H1 (cell line): ENCODE results near the gene PPFIBP2. TPM values are rescaled to one million over a fixed set of nuclear protein-coding genes. Genes with fewer than 3 reads are reported as not detected.

Experiments
- CTCF ChIA-PET: fragments of 300-600 bp; sonication (Branson Sonifier 250); formaldehyde crosslinking; loops from one replicate; lab custom pipeline; 2021; ENCODE audit not compliant: partially characterized antibody; lab: Charles Lee
- POLR2A ChIA-PET: fragments of 300-600 bp; sonication (Branson Sonifier 250); formaldehyde crosslinking; loops from one replicate; lab custom pipeline; 2021; ENCODE audit warnings: inconsistent platforms; ENCODE audit not compliant: partially characterized antibody; lab: Charles Lee
- DNase-seq, 2 experiments: peaks; one replicate each; pipeline versions ENCODE4 v3.0.0 to v3.0.0-alpha.2; 2010 to 2022; ENCODE audit warnings: low spot score in 2 of 2, low read depth in 1 of 2, mixed read lengths in 1 of 2
- FAIRE-seq: peaks from 2 replicates; lab custom pipeline; 2011; peaks lifted over from hg19 to GRCh38; lab: Jason Lieb, UNC
- H2AFZ ChIP-seq: 2 replicates; pipeline ENCODE4 v1.8.1; 2012; ENCODE audit warnings: low read length, inconsistent platforms
- H2AK5ac ChIP-seq: 2 replicates; pipeline ENCODE4 v1.6.1; 2013; ENCODE audit warnings: low read depth, low read length
- H2BK120ac ChIP-seq: replicated peaks from 2 replicates; pipeline ENCODE3; 2013; ENCODE audit warnings: low read depth, low read length, inconsistent platforms
- H2BK12ac ChIP-seq: 2 replicates; pipeline ENCODE4 v1.6.1; 2013; ENCODE audit warnings: low read depth, low read length
- H2BK15ac ChIP-seq: 2 replicates; pipeline ENCODE4 v1.6.1; 2013; ENCODE audit warnings: low read length
- H2BK20ac ChIP-seq: 2 replicates; pipeline ENCODE4 v1.6.1; 2013; ENCODE audit warnings: low read length
- H2BK5ac ChIP-seq: 2 replicates; pipeline ENCODE4 v1.6.1; 2013; ENCODE audit warnings: low read depth, low read length
- H3K14ac ChIP-seq: 2 replicates; pipeline ENCODE4 v1.6.1; 2013; ENCODE audit warnings: inconsistent platforms; ENCODE audit not compliant: insufficient read length
- H3K18ac ChIP-seq: 2 replicates; pipeline ENCODE4 v1.6.1; 2013; ENCODE audit warnings: low read length; ENCODE audit errors: extremely low read depth
- H3K23ac ChIP-seq: 2 replicates; pipeline ENCODE4 v1.6.1; 2013; ENCODE audit warnings: inconsistent platforms; ENCODE audit not compliant: insufficient read length
- H3K23me2 ChIP-seq: 2 replicates; pipeline ENCODE4 v1.6.1; 2013; ENCODE audit warnings: low read depth, low read length
- H3K27ac ChIP-seq: 2 replicates; pipeline ENCODE4 v1.6.1; 2011; ENCODE audit warnings: low read depth, low read length, inconsistent platforms
- H3K27me3 ChIP-seq, 4 experiments: replicated peaks in 1 of 4; 1 replicate in 1 of 4; 2 replicates in 3 of 4; pipeline versions ENCODE4 v1.6.1 to v1.8.1; 2011 to 2013; ENCODE audit warnings: low read length in 3 of 4, mild to moderate bottlenecking in 3 of 4, inconsistent platforms in 2 of 4, mixed read lengths in 2 of 4, moderate library complexity in 1 of 4; ENCODE audit not compliant: control insufficient read depth in 3 of 4, insufficient read depth in 3 of 4; ENCODE audit errors: extremely low read depth in 1 of 4
- H3K36me3 ChIP-seq, 4 experiments: 2 replicates each; pipeline versions ENCODE4 v1.6.1 to v1.8.1; 2011 to 2013; ENCODE audit warnings: mild to moderate bottlenecking in 4 of 4, low read length in 3 of 4, moderate library complexity in 2 of 4, control low read depth in 1 of 4, inconsistent platforms in 1 of 4; ENCODE audit not compliant: insufficient read depth in 4 of 4, control insufficient read depth in 2 of 4
- H3K4ac ChIP-seq: replicated peaks from 2 replicates; pipeline ENCODE3; 2013; ENCODE audit warnings: low read length, low read depth, mixed read lengths, inconsistent platforms; ENCODE audit not compliant: insufficient read length
- H3K4me1 ChIP-seq, 4 experiments: replicated peaks in 1 of 4; 1 replicate in 1 of 4; 2 replicates in 3 of 4; pipeline versions ENCODE4 v1.6.1 to v1.8.1; 2011 to 2013; ENCODE audit warnings: low read length in 3 of 4, inconsistent platforms in 2 of 4, mixed read lengths in 1 of 4; ENCODE audit not compliant: insufficient read depth in 4 of 4, control insufficient read depth in 3 of 4
- H3K4me2 ChIP-seq, 2 experiments: 2 replicates each; pipeline versions ENCODE4 v1.6.1 to v1.8.1; 2011 to 2013; ENCODE audit warnings: low read depth in 2 of 2, low read length in 2 of 2, control low read depth in 1 of 2, inconsistent platforms in 1 of 2, mild to moderate bottlenecking in 1 of 2; ENCODE audit not compliant: insufficient read depth in 1 of 2
- H3K4me3 ChIP-seq, 4 experiments: fragments of 200-600, 300-600 bp in 1 of 4; sonication (generic), shearing (Covaris generic), sonication (Bioruptor Twin) in 1 of 4; 2 replicates each; pipeline versions ENCODE4 v1.5.1 to v1.8.1; 2011 to 2016; ENCODE audit warnings: low read length in 4 of 4, low read depth in 3 of 4, control low read depth in 2 of 4, inconsistent platforms in 2 of 4, mild to moderate bottlenecking in 2 of 4, mixed read lengths in 1 of 4, moderate library complexity in 1 of 4; ENCODE audit not compliant: insufficient read depth in 2 of 4; ENCODE audit errors: extremely low read depth in 1 of 4
- H3K56ac ChIP-seq: replicated peaks from 2 replicates; pipeline ENCODE3; 2013; ENCODE audit warnings: low read depth, mild to moderate bottlenecking, mixed read lengths, low read length, inconsistent platforms; ENCODE audit not compliant: insufficient read length
- H3K79me1 ChIP-seq: 2 replicates; pipeline ENCODE4 v1.6.1; 2013; ENCODE audit warnings: low read depth, low read length, control low read depth
- H3K79me2 ChIP-seq, 2 experiments: 2 replicates each; pipeline versions ENCODE4 v1.6.1 to v1.8.1; 2012 to 2013; ENCODE audit warnings: low read length in 2 of 2, mild to moderate bottlenecking in 2 of 2, inconsistent platforms in 1 of 2; ENCODE audit not compliant: insufficient read depth in 2 of 2, control insufficient read depth in 1 of 2
- H3K9ac ChIP-seq, 4 experiments: replicated peaks in 1 of 4; 1 replicate in 1 of 4; 2 replicates in 3 of 4; pipeline versions ENCODE4 v1.6.1 to v1.8.1; 2011 to 2013; ENCODE audit warnings: low read depth in 3 of 4, low read length in 3 of 4, control low read depth in 2 of 4, mild to moderate bottlenecking in 2 of 4, moderate library complexity in 2 of 4, inconsistent platforms in 1 of 4; ENCODE audit errors: extremely low read depth in 1 of 4
- H3K9me3 ChIP-seq, 2 experiments: 2 replicates each; pipeline versions ENCODE4 v1.6.1 to v1.8.1; 2012 to 2013; ENCODE audit warnings: mild to moderate bottlenecking in 2 of 2, moderate library complexity in 2 of 2, control low read depth in 1 of 2, inconsistent platforms in 1 of 2, low read depth in 1 of 2, low read length in 1 of 2, mixed read lengths in 1 of 2; ENCODE audit not compliant: insufficient read depth in 2 of 2
- H4K20me1 ChIP-seq, 2 experiments: replicated peaks in 1 of 2; 2 replicates each; pipeline versions ENCODE3 to v1.8.1; 2011 to 2013; ENCODE audit warnings: inconsistent platforms in 2 of 2, low read length in 2 of 2, mild to moderate bottlenecking in 1 of 2; ENCODE audit not compliant: insufficient read depth in 2 of 2, control insufficient read depth in 1 of 2
- H4K5ac ChIP-seq: 2 replicates; pipeline ENCODE4 v1.6.1; 2013; ENCODE audit warnings: low read length, low read depth, mixed read lengths, inconsistent platforms; ENCODE audit not compliant: insufficient read length
- H4K8ac ChIP-seq: 2 replicates; pipeline ENCODE4 v1.8.0; 2013; ENCODE audit warnings: mild to moderate bottlenecking, moderate library complexity, low read length, inconsistent platforms; ENCODE audit not compliant: insufficient read depth; ENCODE audit errors: extremely low read depth
- H4K91ac ChIP-seq: replicated peaks from 2 replicates; pipeline ENCODE3; 2013; ENCODE audit warnings: low read length, mixed read lengths, inconsistent platforms; ENCODE audit not compliant: insufficient read length
- ASH2L ChIP-seq: fragments of 200-600, 300-600 bp; sonication (generic); IDR thresholded peaks from one replicate; pipeline ENCODE4 v1.7.1; 2017; ENCODE audit warnings: low read length
- FOSL1 ChIP-seq: IDR thresholded peaks from 2 replicates; pipeline ENCODE4 v1.6.1; 2011; ENCODE audit warnings: mild to moderate bottlenecking, low read depth, low read length, moderate library complexity; ENCODE audit not compliant: insufficient read depth
- POU5F1 ChIP-seq: IDR thresholded peaks from 2 replicates; pipeline ENCODE4 v1.6.1; 2011; ENCODE audit warnings: low read depth, mild to moderate bottlenecking, low read length, moderate library complexity
- RXRA ChIP-seq: IDR thresholded peaks from 2 replicates; pipeline ENCODE4 v1.6.1; 2011; ENCODE audit warnings: low read depth, mild to moderate bottlenecking, low read length, moderate library complexity; ENCODE audit not compliant: insufficient read depth
- SIN3A ChIP-seq, 2 experiments: IDR thresholded peaks in 1 of 2; conservative IDR thresholded peaks in 1 of 2; 2 replicates each; pipeline ENCODE4 v1.6.1; 2011 to 2012; ENCODE audit warnings: low read length in 2 of 2, improper control_type of control experiment in 1 of 2, low read depth in 1 of 2, mild to moderate bottlenecking in 1 of 2
- SRF ChIP-seq: IDR thresholded peaks from 2 replicates; pipeline ENCODE4 v1.6.1; 2011; ENCODE audit warnings: mild to moderate bottlenecking, low read depth, low read length, moderate library complexity
- TAF1 ChIP-seq: IDR thresholded peaks from 2 replicates; pipeline ENCODE4 v1.6.1; 2011; ENCODE audit warnings: mild to moderate bottlenecking, low read depth, low read length
- TBP ChIP-seq: IDR thresholded peaks from 2 replicates; pipeline ENCODE4 v1.6.1; 2011; ENCODE audit warnings: low read depth, low read length, improper control_type of control experiment
- WGBS, 2 experiments: shearing (Covaris generic) in 1 of 2; methylation state at CpG; one replicate each; pipeline versions ENCODE4 v1.1.6 to v1.1.7; 2013 to 2015; ENCODE audit warnings: low lambda C conversion rate in 2 of 2, mixed read lengths in 2 of 2, inconsistent platforms in 1 of 2, low coverage in 1 of 2, missing lambda C conversion rate in 1 of 2; ENCODE audit not compliant: insufficient replicate concordance in 2 of 2, insufficient coverage in 1 of 2, insufficient read length in 1 of 2; ENCODE audit errors: extremely low coverage in 1 of 2, missing lambda C conversion rate in 1 of 2; 5-methylcytosine and 5-hydroxymethylcytosine counted together
- polyA plus RNA-seq, 7 experiments: library from polyadenylated mRNA; depleted of rRNA in 3 of 7; stranded (reverse) in 5 of 7; unstranded in 2 of 7; fragments of >200 nt in 5 of 7; fragments of 200-250 nt in 2 of 7; gene quantifications; 1 replicate in 5 of 7; 2 replicates in 1 of 7; 4 replicates in 1 of 7; pipeline versions ENCODE4 v1.2.1 to v1.2.3, GENCODE V29; 2011 to 2013; ENCODE audit warnings: missing spikeins in 2 of 7, mixed read lengths in 2 of 7
- total RNA-seq: library from RNA; stranded (reverse); fragmentation: NEBNext Ultra II Directional; extraction: Animal tissue kit (Norgen Biotek cat#: 25700); gene quantifications from 2 replicates; pipeline ENCODE4 v1.2.1, GENCODE V29; 2021

Gene PPFIBP2
- total and polyA plus RNA-seq, 2 of the 8 experiments (the other 6 are each of a cell fraction or from before 2014, with no cell fraction given): 5.5 to 9.8 TPM

DNA sequence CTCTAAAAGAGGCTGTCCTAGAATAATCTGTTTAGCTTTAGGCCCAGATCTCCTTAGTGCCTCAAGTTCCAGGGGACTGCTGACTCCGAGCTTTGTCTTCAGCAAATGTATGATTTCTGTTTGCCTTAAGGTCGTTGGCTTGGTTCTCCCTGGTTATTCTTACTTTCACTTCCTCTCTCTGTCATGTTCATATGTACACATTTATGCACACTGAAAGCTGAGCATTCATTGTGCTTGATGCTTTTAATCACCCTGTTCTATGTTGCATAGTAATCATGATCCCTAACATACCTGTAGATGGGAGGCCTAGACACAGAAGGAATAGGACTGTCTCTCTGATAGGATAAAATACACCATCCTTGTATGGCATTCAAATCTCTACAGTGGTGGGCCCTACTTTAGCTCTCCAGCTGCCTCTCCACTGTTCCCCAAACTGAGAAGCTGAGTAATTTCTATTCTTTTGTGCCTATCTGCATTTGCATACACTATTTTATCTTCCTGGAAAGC lies 7.2 kb downstream of the PPFIBP2 start:
- H2BK20ac ChIP-seq: no peak overlapping the region
- H3K18ac ChIP-seq: no peak overlapping the region
- no peak overlapping the region for H3K27ac ChIP-seq
- H3K4ac ChIP-seq: no peak overlapping the region
- H2BK5ac ChIP-seq: no peak overlapping the region
- H2AFZ ChIP-seq: no peak overlapping the region
- H3K9me3 ChIP-seq: no peaks in the 10 kb centered on the region
- H3K23ac ChIP-seq: no peak overlapping the region
- no peak overlapping the region for H3K4me3 ChIP-seq
- no peak overlapping the region for H4K91ac ChIP-seq
- no peak overlapping the region for H3K4me2 ChIP-seq
- no peaks in the 10 kb centered on the region for H3K36me3 ChIP-seq
- ChIA-PET CTCF (interaction anchor here (0.6 to 4.9 kb wide), 13 partner anchors 8 to 243 kb away, joined by 3 to 22 read pairs (median 4); partner anchors contain the start of gene PPFIBP2), POLR2A (no interaction called here)
- no peaks in the 10 kb centered on the region for H3K4me1 ChIP-seq
- peaks cover 1 to 2% of the 10 kb centered on the region in 2 experiments for H4K20me1 ChIP-seq
- 0% methylated on average over 2 of the region's 2 CpGs; no CpG with 5 or more reads in 1 of the 2 experiments for WGBS, 2 experiments
- no peak overlapping the region for H3K9ac ChIP-seq
- FAIRE-seq (no peak), DNase-seq (no peak)
- H4K5ac ChIP-seq: no peak overlapping the region
- no peak overlapping the region for H3K14ac ChIP-seq
- H2AK5ac ChIP-seq: no peak overlapping the region
- H3K79me1 ChIP-seq: no peaks in the 10 kb centered on the region
- no peak overlapping the region for H3K56ac ChIP-seq
- no peak overlapping the region for H2BK15ac ChIP-seq
- no peak overlapping the region for H4K8ac ChIP-seq
- H2BK120ac ChIP-seq: no peak overlapping the region
- H2BK12ac ChIP-seq: no peak overlapping the region
- H3K23me2 ChIP-seq: no peaks in the 10 kb centered on the region; the same call in 1 of the 2 replicates
- no peaks in the 10 kb centered on the region for H3K79me2 ChIP-seq
- no peaks in the 10 kb centered on the region for H3K27me3 ChIP-seq
- no peak for TF ChIP-seq TBP
- TF ChIP-seq RXRA: no peak
- no peak for TF ChIP-seq TAF1
- no peak for TF ChIP-seq SIN3A (conservative IDR thresholded peaks at IDR 0.05 in 1 of 2, IDR thresholded peaks at IDR 0.05 in 1 of 2; ENCODE audit: low read depth in 1 of 2, low read length in 2 of 2)
- no peak for TF ChIP-seq FOSL1
- TF ChIP-seq ASH2L: no peak
- no peak for TF ChIP-seq POU5F1
- TF ChIP-seq SRF: no peak
